ENCODE measurements around the gene SRL. TPM values are rescaled to one million over a fixed set of nuclear protein-coding genes. Genes with fewer than 3 reads are reported as not detected.

SRL gene
- total RNA-seq, 6 experiments from 2014 or later: 0.18 to 0.62 (median 0.28) TPM

GRCh38 chr16:4249530-4250308, 7.8 kb upstream of the SRL start:
- H3K27me3 ChIP-seq: no peaks in the 10 kb centered on the region
- no peak overlapping the region for H3K4me3 ChIP-seq
- no peaks in the 10 kb centered on the region for H3K36me3 ChIP-seq
- intact Hi-C loops (cut with DNase I): loop anchor here (10.0 kb wide), 2 partner anchors 55 to 125 kb away; no protein-coding TSS in a partner anchor
- no peaks in the 10 kb centered on the region for H3K9me3 ChIP-seq
- no peak overlapping the region for H3K27ac ChIP-seq
- WGBS (ENCODE audit: insufficient coverage, low coverage, low lambda C conversion rate, missing lambda C conversion rate): 81% methylated on average over 11 of the region's 12 CpGs
- no peak for ATAC-seq
- no peak for DNase-seq
- H3K4me1 ChIP-seq: no peaks in the 10 kb centered on the region
- no peak for TF ChIP-seq POLR2A (IDR thresholded peaks at IDR 0.05)
- TF ChIP-seq, protein P1, sequence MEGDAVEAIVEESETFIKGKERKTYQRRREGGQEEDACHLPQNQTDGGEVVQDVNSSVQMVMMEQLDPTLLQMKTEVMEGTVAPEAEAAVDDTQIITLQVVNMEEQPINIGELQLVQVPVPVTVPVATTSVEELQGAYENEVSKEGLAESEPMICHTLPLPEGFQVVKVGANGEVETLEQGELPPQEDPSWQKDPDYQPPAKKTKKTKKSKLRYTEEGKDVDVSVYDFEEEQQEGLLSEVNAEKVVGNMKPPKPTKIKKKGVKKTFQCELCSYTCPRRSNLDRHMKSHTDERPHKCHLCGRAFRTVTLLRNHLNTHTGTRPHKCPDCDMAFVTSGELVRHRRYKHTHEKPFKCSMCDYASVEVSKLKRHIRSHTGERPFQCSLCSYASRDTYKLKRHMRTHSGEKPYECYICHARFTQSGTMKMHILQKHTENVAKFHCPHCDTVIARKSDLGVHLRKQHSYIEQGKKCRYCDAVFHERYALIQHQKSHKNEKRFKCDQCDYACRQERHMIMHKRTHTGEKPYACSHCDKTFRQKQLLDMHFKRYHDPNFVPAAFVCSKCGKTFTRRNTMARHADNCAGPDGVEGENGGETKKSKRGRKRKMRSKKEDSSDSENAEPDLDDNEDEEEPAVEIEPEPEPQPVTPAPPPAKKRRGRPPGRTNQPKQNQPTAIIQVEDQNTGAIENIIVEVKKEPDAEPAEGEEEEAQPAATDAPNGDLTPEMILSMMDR (IDR thresholded peaks at IDR 0.05): no peak

DNA sequence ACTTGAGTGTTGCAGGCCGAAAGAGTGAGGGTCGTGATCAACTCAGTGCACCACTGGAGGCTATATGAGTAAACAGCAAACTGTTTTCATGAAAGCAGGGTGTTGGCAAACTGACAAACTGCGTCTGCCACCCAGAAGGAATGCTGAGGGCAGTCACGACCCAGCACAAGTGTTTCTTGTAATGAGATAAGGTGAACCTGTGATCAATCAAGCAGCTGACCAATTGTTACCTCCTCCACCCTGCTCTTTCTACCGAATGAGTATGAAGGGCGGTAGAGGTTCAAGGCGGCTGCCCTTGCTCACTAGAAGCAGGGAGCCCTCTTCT, 5.5 kb upstream of the SRL start:
- Histone ChIP-seq H3K4me3 (no peak overlapping the region), H3K4me1 (no peaks in the 10 kb centered on the region), H3K36me3 (no peaks in the 10 kb centered on the region), H3K9me3 (no peaks in the 10 kb centered on the region), H3K27me3 (no peaks in the 10 kb centered on the region), H3K27ac (no peak overlapping the region)
- TF ChIP-seq, protein P1 (IDR thresholded peaks at IDR 0.05): no peak
- TF ChIP-seq POLR2A (IDR thresholded peaks at IDR 0.05): no peak
- DNase-seq (no peak), ATAC-seq (no peak)
- 79% methylated on average over 2 of the region's 7 CpGs for WGBS (ENCODE audit: insufficient coverage, low coverage, low lambda C conversion rate, missing lambda C conversion rate)
- intact Hi-C loops (cut with DNase I): loop anchor here in 1 of 2 donors (10.0 kb wide), 1 partner anchor 53 kb away; no protein-coding TSS in a partner anchor

- no peak overlapping the region for H3K4me3 ChIP-seq
- 95% methylated on average over 4 of the region's 14 CpGs for WGBS (ENCODE audit: insufficient coverage, low coverage, low lambda C conversion rate, missing lambda C conversion rate)
- intact Hi-C loops (cut with DNase I): loop anchor here in 1 of 2 donors (10.0 kb wide), 1 partner anchor 52 kb away; no protein-coding TSS in a partner anchor
- TF ChIP-seq, protein P1 (IDR thresholded peaks at IDR 0.05): no peak
- no peak for TF ChIP-seq POLR2A (IDR thresholded peaks at IDR 0.05)
- H3K4me1 ChIP-seq: no peaks in the 10 kb centered on the region
- H3K36me3 ChIP-seq: no peaks in the 10 kb centered on the region
- DNase-seq (no peak), ATAC-seq (no peak)
- no peaks in the 10 kb centered on the region for H3K27me3 ChIP-seq
- no peaks in the 10 kb centered on the region for H3K9me3 ChIP-seq
- no peak overlapping the region for H3K27ac ChIP-seq
Measured at GRCh38 chr16:4246777-4247459, 5.0 kb upstream of the SRL start.

DNA sequence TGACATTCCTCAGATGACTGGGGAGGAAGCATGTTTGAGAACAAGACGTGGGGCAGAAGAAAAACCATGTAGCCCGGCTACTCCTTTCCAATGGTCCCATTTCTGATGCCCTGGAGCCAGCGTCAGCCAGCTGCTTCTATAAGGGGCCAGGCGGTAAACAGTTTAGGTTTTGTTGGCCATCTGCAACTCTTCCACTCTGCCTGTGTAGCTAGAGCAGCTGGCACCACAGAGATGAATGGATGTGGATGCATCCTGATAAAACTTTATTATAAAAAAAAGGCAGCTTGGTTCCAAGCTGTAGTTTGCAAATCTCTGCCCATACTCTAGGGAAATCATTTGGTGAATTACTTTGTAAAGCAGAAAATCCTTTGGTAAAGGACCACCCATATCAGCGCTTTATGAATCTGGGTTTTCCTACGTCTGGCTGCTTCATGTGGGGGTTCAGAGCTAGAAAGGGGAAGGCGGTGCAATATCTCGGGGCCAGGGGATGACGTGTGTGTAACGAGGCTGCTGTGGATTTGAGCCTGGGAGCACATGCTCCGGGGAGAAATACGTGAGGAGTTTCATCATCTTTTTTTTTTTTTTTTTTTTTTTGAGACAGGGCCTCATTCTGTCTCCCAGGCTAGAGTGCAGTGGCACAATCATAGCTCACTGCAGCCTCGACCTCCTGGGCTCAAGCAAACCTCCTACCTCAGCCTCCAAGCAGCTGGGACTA, 3.4 kb upstream of the SRL start:
- Histone ChIP-seq H3K4me1 (no peaks in the 10 kb centered on the region), H3K4me3 (no peak overlapping the region), H3K27me3 (no peaks in the 10 kb centered on the region), H3K27ac (no peak overlapping the region), H3K9me3 (no peaks in the 10 kb centered on the region), H3K36me3 (no peaks in the 10 kb centered on the region)
- TF ChIP-seq POLR2A (IDR thresholded peaks at IDR 0.05): no peak
- TF ChIP-seq, protein P1 (IDR thresholded peaks at IDR 0.05): no peak
- ATAC-seq (no peak), DNase-seq (no peak)
- WGBS (ENCODE audit: insufficient coverage, low coverage, low lambda C conversion rate, missing lambda C conversion rate): 63% methylated on average over 10 of the region's 13 CpGs
- intact Hi-C loops (cut with DNase I): loop anchor here in 1 of 2 donors (10.0 kb wide), 1 partner anchor 50 kb away; no protein-coding TSS in a partner anchor
